ENCODE data around the gene TPX2.

DNA sequence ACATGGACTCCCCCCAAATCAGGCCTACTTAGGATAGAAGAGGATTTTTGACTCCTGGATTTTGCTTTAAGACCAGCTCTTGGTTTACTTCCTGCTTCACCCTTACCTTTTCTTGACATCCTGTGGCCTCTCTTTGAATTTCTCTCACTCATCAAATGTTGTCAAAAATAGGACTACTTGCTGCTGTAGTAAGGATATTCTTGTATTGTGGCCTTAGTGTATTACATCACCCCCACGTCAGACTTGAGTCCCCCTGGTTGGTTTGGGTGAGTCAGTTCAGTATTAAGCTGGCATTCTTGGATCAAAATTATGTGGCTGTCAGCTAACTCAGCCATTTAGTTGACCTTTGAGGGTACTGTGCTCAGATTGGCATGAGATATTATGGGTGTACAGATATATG, 1.1 kb downstream of the TPX2 start:
- TF ChIP-seq CTCF (IDR thresholded peaks at IDR 0.05; ENCODE audit: low read depth, low read length) (no peak), MAX (IDR thresholded peaks at IDR 0.05; ENCODE audit: low read depth, low read length) (no peak), MYC (IDR thresholded peaks at IDR 0.05; ENCODE audit: low read depth, low read length) (no peak), POLR2A (IDR thresholded peaks at IDR 0.05; ENCODE audit: extremely low read depth, insufficient read length) (no peak)
